Gastrocnemius medialis (tissue), 4 donors: Measurements from ENCODE around the gene PAQR3.

Source experiments
- CTCF ChIP-seq, 5 experiments: fragments of 450-650 bp in 3 of 5; fragments of 200-600 bp in 2 of 5; sonication (generic) in 2 of 5; IDR thresholded peaks in 4 of 5; conservative IDR thresholded peaks in 1 of 5; 1 replicate in 4 of 5; 2 replicates in 1 of 5; pipeline ENCODE4 v1.5.1; 2016 to 2019; ENCODE audit warnings: antibody characterized with exemption in 5 of 5, mild to moderate bottlenecking in 3 of 5, moderate library complexity in 3 of 5
- POLR2A ChIP-seq, 2 donors: fragments of 450-650 bp; IDR thresholded peaks; one replicate each; pipeline ENCODE4 v1.6.1; 2017; ENCODE audit warnings: antibody characterized with exemption in 2 of 2, mild to moderate bottlenecking in 2 of 2, moderate library complexity in 2 of 2

GRCh38 chr4:78936989-78937388, 2.2 kb downstream of the PAQR3 start:
- TF ChIP-seq CTCF (IDR thresholded peaks at IDR 0.05 in 4 of 5, conservative IDR thresholded peaks at IDR 0.05 in 1 of 5) (no peak), POLR2A (IDR thresholded peaks at IDR 0.05) (no peak)
